ENCODE results near the gene TBL2.

TBL2 gene

DNA sequence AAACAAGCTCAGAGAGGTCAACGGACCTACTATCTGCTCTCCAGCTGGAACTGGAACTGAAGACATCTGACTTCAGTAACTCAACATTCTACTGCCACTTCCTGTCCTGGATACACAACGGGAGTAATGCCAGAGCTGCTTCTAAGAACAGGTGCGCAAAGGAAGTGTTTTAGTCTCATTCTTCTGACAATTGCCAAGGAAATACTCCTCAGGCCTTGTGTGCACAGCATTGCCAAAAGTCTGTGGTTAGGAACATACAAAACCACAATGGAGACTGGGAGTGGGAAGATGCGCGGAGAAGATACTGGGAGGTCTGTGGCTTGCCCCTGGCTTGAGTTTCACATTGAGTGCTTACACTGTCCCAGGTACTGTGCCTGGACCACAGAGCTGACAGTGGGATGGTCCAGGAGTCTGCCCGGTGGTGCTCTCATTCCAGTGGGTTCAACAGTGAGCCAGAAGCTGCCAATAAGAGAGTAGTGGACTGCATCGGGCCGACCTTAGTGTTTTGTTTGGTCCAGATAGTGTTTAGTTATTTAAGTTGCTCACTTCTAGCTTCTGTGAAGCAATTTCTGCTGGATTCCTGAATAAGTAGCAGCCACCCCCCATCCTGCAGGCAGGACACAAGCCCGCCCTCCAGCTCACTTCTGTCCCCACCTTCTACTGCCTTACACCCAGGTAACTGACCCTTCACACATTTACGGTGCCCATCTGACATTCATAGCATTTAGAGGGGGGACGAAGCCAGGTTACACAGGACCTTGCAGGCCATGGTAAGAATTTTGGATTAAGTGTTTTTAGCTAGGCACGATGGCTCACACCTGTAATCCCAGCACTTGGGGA is 10.3 kb downstream of the TBL2 start (continued):
- TF ChIP-seq CSRNP3 (CRISPR knock-in tag; IDR thresholded peaks at IDR 0.05) (no peak), PATZ1 (CRISPR knock-in tag; IDR thresholded peaks at IDR 0.05; ENCODE audit: borderline replicate concordance) (no peak), ZFP30 (CRISPR knock-in tag; IDR thresholded peaks at IDR 0.05) (no peak), ZNF8 (CRISPR knock-in tag; IDR thresholded peaks at IDR 0.05) (no peak), TOX (CRISPR knock-in tag; IDR thresholded peaks at IDR 0.05; ENCODE audit: borderline replicate concordance) (no peak), TCF4 (CRISPR knock-in tag; IDR thresholded peaks at IDR 0.05; ENCODE audit: borderline replicate concordance) (no peak), CSDC2 (CRISPR knock-in tag; IDR thresholded peaks at IDR 0.05) (no peak), RARB (CRISPR knock-in tag; IDR thresholded peaks at IDR 0.05) (no peak), BACH2 (CRISPR knock-in tag; IDR thresholded peaks at IDR 0.05; ENCODE audit: borderline replicate concordance) (no peak)

GRCh38 chr7:73567140-73567539 is 11.2 kb downstream of the TBL2 start:
- ATAC-seq, result no peak
- TF ChIP-seq TSHZ2 (CRISPR knock-in tag; IDR thresholded peaks at IDR 0.05) (no peak), SNAI2 (CRISPR knock-in tag; IDR thresholded peaks at IDR 0.05) (no peak)

DNA sequence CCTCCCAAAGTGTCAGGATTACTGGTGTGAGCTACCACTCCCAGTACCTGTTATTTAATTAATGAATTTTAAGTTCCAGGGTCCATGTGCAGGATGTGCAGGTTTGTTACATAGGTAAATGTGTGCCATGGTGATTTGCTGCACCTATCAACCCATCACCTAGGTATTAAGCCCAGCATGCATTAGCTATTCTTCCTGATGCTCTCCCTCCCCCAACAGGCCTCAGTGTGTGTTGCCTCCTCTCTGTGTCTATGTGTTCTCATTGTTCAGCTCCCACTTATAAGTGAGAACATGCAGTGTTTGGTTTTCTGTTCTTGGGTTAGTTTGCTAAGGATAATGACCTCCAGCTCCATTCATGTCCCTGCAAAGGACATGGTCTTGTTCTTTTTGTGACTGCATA is 11.9 kb downstream of the TBL2 start:
- peak; percentile 5; the same call in 2 of the 3 replicates for ATAC-seq

DNA sequence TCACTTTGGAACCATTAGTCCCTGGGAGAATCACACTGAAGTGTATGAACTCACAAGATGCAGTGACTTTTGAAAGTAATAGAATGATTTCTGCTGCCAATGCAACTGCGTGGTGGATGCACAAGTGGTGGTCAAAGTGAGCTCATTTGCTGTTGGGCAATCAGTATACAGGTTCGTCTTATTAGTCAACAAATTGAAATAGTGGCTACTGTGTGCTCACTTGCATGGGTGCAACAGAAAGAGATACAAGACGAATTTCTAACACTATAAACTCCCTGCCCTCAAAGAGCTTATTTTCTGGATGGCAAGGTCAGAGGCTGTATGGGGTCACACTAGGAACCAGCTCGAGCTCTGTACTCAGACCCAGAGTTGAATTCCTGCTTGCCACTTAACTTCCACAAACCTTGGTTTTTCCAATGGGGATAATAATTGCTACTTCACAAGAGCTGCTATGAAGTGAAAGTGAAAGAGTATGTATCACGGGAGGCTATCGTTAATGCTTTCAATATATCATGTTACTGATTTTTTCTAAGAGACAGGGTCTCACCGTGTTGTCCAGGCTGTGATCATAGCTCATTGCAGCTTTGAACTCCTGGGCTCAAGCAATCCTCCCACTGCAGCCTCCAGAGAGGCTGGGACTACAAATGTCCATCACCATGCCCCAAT is 12.6 kb downstream of the TBL2 start:
- peak; percentile 20; the same call in 2 of the 3 replicates for ATAC-seq
- TF ChIP-seq RARB (CRISPR knock-in tag; IDR thresholded peaks at IDR 0.05) (no peak), ZNF8 (CRISPR knock-in tag; IDR thresholded peaks at IDR 0.05) (no peak), TSHZ2 (CRISPR knock-in tag; IDR thresholded peaks at IDR 0.05) (no peak), ZC3H10 (CRISPR knock-in tag; IDR thresholded peaks at IDR 0.05) (no peak), GLIS3 (CRISPR knock-in tag; IDR thresholded peaks at IDR 0.05) (no peak), PPARA (CRISPR knock-in tag; IDR thresholded peaks at IDR 0.05; ENCODE audit: borderline replicate concordance) (no peak), ZFP3 (CRISPR knock-in tag; IDR thresholded peaks at IDR 0.05) (no peak), TCF4 (CRISPR knock-in tag; IDR thresholded peaks at IDR 0.05; ENCODE audit: borderline replicate concordance) (no peak), ZNF565 (CRISPR knock-in tag; conservative IDR thresholded peaks at IDR 0.05; ENCODE audit: low read depth) (no peak), PATZ1 (CRISPR knock-in tag; IDR thresholded peaks at IDR 0.05; ENCODE audit: borderline replicate concordance) (no peak), CREB5 (CRISPR knock-in tag; IDR thresholded peaks at IDR 0.05; ENCODE audit: low read depth) (no peak), CSDC2 (CRISPR knock-in tag; IDR thresholded peaks at IDR 0.05) (no peak), ESRRG (CRISPR knock-in tag; IDR thresholded peaks at IDR 0.05) (no peak), SNAI2 (CRISPR knock-in tag; IDR thresholded peaks at IDR 0.05) (no peak), CSRNP3 (CRISPR knock-in tag; IDR thresholded peaks at IDR 0.05) (no peak)
